Mucosa of descending colon (tissue), 3 donors: Measurements from ENCODE around the gene PSMC5. TPM values are rescaled to one million over a fixed set of nuclear protein-coding genes. Genes with fewer than 3 reads are reported as not detected.

Source experiments
- ATAC-seq: fragments of 200-7000 bp; cut with Tn5 transposase; one replicate; pipeline ENCODE4 v1.9.1; 2020; ENCODE audit warnings: mild to moderate bottlenecking, moderate library complexity
- DNase-seq, 3 donors: peaks; one replicate each; pipeline ENCODE4 v3.0.0-alpha.2; 2020
- H3K36me3 ChIP-seq: fragments of 200-600 bp; one replicate; pipeline ENCODE4 v1.8.0; 2021; ENCODE audit warnings: low read depth, mild to moderate bottlenecking
- H3K4me1 ChIP-seq: fragments of 200-600 bp; one replicate; pipeline ENCODE4 v1.8.0; 2021; ENCODE audit warnings: low read depth, mild to moderate bottlenecking
- H3K4me3 ChIP-seq: fragments of 200-600 bp; one replicate; pipeline ENCODE4 v1.8.0; 2021; ENCODE audit warnings: mild to moderate bottlenecking
- H3K9me3 ChIP-seq: fragments of 200-600 bp; one replicate; pipeline ENCODE4 v1.8.0; 2021; ENCODE audit warnings: mild to moderate bottlenecking
- CTCF ChIP-seq: fragments of 200-600 bp; IDR thresholded peaks from one replicate; pipeline ENCODE4 v1.8.0; 2022; ENCODE audit warnings: antibody characterized with exemption, mild to moderate bottlenecking
- intact Hi-C, 2 donors: fragments of 100-400 bp; cut with DNase I in 1 of 2; cut with micrococcal nuclease in 1 of 2; formaldehyde crosslinking; loops; one replicate each; pipeline versions ENCODE4 v1.11.0 to v1.11.1; 2022; cut with DNase I, micrococcal nuclease
- total RNA-seq, 3 donors: library from RNA; stranded (reverse); fragmentation: NEBNext Ultra II Directional in 2 of 3; extraction: Animal tissue kit (Norgen Biotek cat#: 25700) in 2 of 3; gene quantifications; one replicate each; pipeline versions ENCODE4 v1.2.1 to v1.2.4, GENCODE V29; 2021 to 2023
- donor health status: DM: no; HTN: no; CAD: no; lungs with moderate emphysema.
- donor health status: DM: no; HTN: no; CAD: no.
- donor health status: DM: no; HTN: yes; CAD: no.

PSMC5 gene
- total RNA-seq, 3 donors from 2014 or later, result 73.3 to 151 (median 96.4) TPM

- Histone ChIP-seq H3K4me1 (peaks cover 16% of the 10 kb centered on the region), H3K4me3 (peak overlapping the region; percentile 65), H3K9me3 (no peaks in the 10 kb centered on the region), H3K36me3 (peaks cover 17% of the 10 kb centered on the region)
- DNase-seq (no peak), ATAC-seq (no peak)
- intact Hi-C loops, result loop anchor here in 1 of 2 donors (10.0 kb wide), 1 partner anchor 53 kb away; the partner anchor contains the start of genes CCDC47 and DDX42
- TF ChIP-seq CTCF, result no peak
Observed at GRCh38 chr17:63827801-63828221, 580 bp downstream of the PSMC5 start.

GRCh38 chr17:63828936-63829335 is 1.7 kb downstream of the PSMC5 start:
- ATAC-seq, result no peak
- intact Hi-C loops, result loop anchor here in 1 of 2 donors (10.0 kb wide), 1 partner anchor 54 kb away; the partner anchor contains the start of genes CCDC47 and DDX42
- TF ChIP-seq CTCF, result no peak
- DNase-seq, result no peak
- H3K4me1 ChIP-seq, result peaks cover 16% of the 10 kb centered on the region
- H3K4me3 ChIP-seq, result no peak overlapping the region
- no peaks in the 10 kb centered on the region for H3K9me3 ChIP-seq
- H3K36me3 ChIP-seq, result peaks cover 23% of the 10 kb centered on the region

- intact Hi-C loops, result no loop called here
- Histone ChIP-seq H3K4me3 (no peak overlapping the region), H3K4me1 (peaks cover 16% of the 10 kb centered on the region), H3K36me3 (peaks cover 30% of the 10 kb centered on the region), H3K9me3 (no peaks in the 10 kb centered on the region)
- no peak for DNase-seq
- no peak for TF ChIP-seq CTCF
- ATAC-seq, result no peak
Observed at GRCh38 chr17:63830278-63830677, 3.0 kb downstream of the PSMC5 start.

- Histone ChIP-seq H3K9me3 (no peaks in the 10 kb centered on the region), H3K36me3 (peaks cover 32% of the 10 kb centered on the region), H3K4me1 (peaks cover 13% of the 10 kb centered on the region), H3K4me3 (no peak overlapping the region)
- TF ChIP-seq CTCF, result no peak
- intact Hi-C loops, result no loop called here
- no peak for ATAC-seq
- no peak for DNase-seq
Observed at GRCh38 chr17:63830904-63831491, 3.8 kb downstream of the PSMC5 start.

GRCh38 chr17:63831505-63831904 is 4.3 kb downstream of the PSMC5 start:
- Histone ChIP-seq H3K4me1 (peaks cover 10% of the 10 kb centered on the region), H3K9me3 (no peaks in the 10 kb centered on the region), H3K36me3 (peaks cover 32% of the 10 kb centered on the region), H3K4me3 (no peak overlapping the region)
- no peak for DNase-seq
- ATAC-seq, result no peak
- intact Hi-C loops, result no loop called here
- no peak for TF ChIP-seq CTCF
